CD4-positive, CD25-positive, alpha-beta regulatory T cell (primary cell): ENCODE measurements around the gene TULP4. TPM values are rescaled to one million over a fixed set of nuclear protein-coding genes. Genes with fewer than 3 reads are reported as not detected.

Source experiments
- ATAC-seq, 2 donors: fragments of 150-1000 bp; cut with Tn5 transposase; one replicate each; pipeline ENCODE4 v1.10.0; 2021; ENCODE audit warnings: low read depth in 2 of 2, moderate number of reproducible peaks in 2 of 2, moderate library complexity in 1 of 2
- DNase-seq, 3 donors: peaks; one replicate each; pipeline versions ENCODE4 v3.0.0 to v3.0.0-alpha.2; 2012 to 2022; ENCODE audit warnings: mixed read lengths in 1 of 3
- H3K27ac ChIP-seq: one replicate; pipeline ENCODE4 v1.7.0; 2013; ENCODE audit warnings: mild to moderate bottlenecking, low read length; ENCODE audit not compliant: insufficient read depth, poor library complexity, severe bottlenecking
- H3K27me3 ChIP-seq: one replicate; pipeline ENCODE4 v1.7.0; 2013; ENCODE audit warnings: low read length; ENCODE audit not compliant: control insufficient read depth, insufficient read depth
- H3K36me3 ChIP-seq: one replicate; pipeline ENCODE4 v1.7.0; 2013; ENCODE audit warnings: mild to moderate bottlenecking, low read length, moderate library complexity; ENCODE audit not compliant: control insufficient read depth, insufficient read depth
- H3K4me1 ChIP-seq: 2 replicates; pipeline ENCODE4 v1.7.0; 2013; ENCODE audit warnings: mild to moderate bottlenecking, low read length; ENCODE audit not compliant: insufficient read depth, control insufficient read depth, poor library complexity, severe bottlenecking
- H3K4me3 ChIP-seq: one replicate; pipeline ENCODE4 v1.7.0; 2013; ENCODE audit warnings: low read depth, mild to moderate bottlenecking, low read length, moderate library complexity
- H3K9me3 ChIP-seq, 2 experiments: 1 replicate in 1 of 2; 2 replicates in 1 of 2; pipeline ENCODE4 v1.7.0; 2013; ENCODE audit warnings: low read length in 2 of 2, mild to moderate bottlenecking in 1 of 2, moderate library complexity in 1 of 2; ENCODE audit not compliant: control insufficient read depth in 2 of 2
- H3K27ac Mint-ChIP-seq, 3 donors: one replicate each; pipeline ENCODE4 v1.8.0; 2020 to 2022; ENCODE audit warnings: mild to moderate bottlenecking in 3 of 3, mixed read lengths in 3 of 3, moderate library complexity in 2 of 3
- H3K27me3 Mint-ChIP-seq: one replicate; pipeline ENCODE4 v1.8.0; 2022; ENCODE audit warnings: mild to moderate bottlenecking, mixed read lengths
- H3K36me3 Mint-ChIP-seq: one replicate; pipeline ENCODE4 v1.8.0; 2020; ENCODE audit warnings: mixed read lengths
- H3K4me1 Mint-ChIP-seq, 4 donors: one replicate each; pipeline ENCODE4 v1.8.0; 2020 to 2022; ENCODE audit warnings: mixed read lengths in 4 of 4, mild to moderate bottlenecking in 1 of 4
- H3K4me3 Mint-ChIP-seq, 4 donors: one replicate each; pipeline ENCODE4 v1.8.0; 2020 to 2022; ENCODE audit warnings: mild to moderate bottlenecking in 4 of 4, mixed read lengths in 4 of 4, moderate library complexity in 3 of 4
- H3K9me3 Mint-ChIP-seq, 7 donors: one replicate each; pipeline ENCODE4 v1.8.0; 2020 to 2022; ENCODE audit warnings: mixed read lengths in 7 of 7, mild to moderate bottlenecking in 3 of 7, moderate library complexity in 2 of 7
- polyA plus RNA-seq, 4 donors: library from polyadenylated mRNA; unstranded; fragments of 300-500 nt; fragmentation: Illumina TruSeq; gene quantifications; one replicate each; pipeline ENCODE4 v1.2.3, GENCODE V29; 2021
- total RNA-seq: library from RNA; stranded (reverse); gene quantifications from one replicate; pipeline ENCODE4 v1.2.3, GENCODE V29; 2022

The TULP4 gene
- total and polyA plus RNA-seq, 5 donors from 2014 or later, result 43.3 to 158 (median 56.0) TPM

DNA sequence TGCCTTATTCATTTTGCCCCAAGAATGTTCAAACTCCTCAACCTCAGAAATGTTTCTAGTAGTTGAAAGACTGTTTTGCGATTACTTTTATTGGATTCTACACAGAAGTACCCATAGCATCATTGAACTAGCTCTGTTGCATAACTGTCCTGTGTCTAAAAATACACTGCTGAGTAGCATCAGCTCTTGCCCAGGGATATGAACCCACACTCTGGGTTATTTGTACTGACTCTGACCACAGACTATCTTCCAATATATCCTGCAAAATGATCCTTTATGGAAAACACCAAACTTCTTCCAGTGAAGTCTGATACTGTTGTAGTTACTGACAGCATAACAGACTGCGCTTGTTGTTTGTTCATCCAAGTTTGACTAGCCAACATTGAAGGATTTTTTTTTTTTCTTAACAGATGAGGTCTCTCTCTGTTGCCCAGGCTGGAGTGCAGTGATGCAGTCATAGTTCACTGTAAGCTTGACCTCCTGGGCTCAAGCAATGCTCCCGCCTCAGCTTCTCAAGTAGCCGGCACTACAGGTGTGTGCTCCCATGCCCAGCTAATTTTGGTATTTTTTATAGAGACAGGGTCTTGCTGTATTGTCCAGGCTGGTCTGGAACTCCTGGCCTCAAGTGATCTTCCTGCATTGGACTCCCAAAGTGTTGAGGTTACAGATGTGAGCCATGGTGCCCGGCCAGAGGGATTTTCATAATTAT is 49.9 kb downstream of the TULP4 start:
- no peak overlapping the region for H3K27ac Mint-ChIP-seq
- ATAC-seq, result no peak

DNA sequence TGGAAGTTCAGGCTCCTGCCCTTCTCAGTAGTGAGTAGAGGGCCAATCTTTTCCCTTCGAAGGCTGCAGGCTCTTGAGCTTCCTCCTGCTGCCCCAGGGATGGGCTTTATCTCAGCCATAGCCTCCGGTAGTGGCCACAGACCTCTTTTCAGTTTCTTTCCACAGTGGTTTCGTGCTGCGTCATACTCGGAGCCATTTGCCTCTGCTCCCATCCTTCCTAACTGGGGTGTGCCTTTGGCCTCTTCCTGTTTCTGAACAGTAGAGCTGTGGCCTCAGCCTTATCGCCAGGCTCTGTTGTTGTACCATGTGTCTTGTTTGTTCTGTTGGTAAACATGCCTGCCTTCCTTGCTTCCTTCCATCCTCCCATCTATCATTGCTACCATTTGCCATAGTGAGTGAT is 54.1 kb downstream of the TULP4 start:
- ATAC-seq, result no peak
- Histone ChIP-seq H3K36me3 (no peaks in the 10 kb centered on the region), H3K4me3 (no peak overlapping the region), H3K9me3 (no peaks in the 10 kb centered on the region), H3K27me3 (no peaks in the 10 kb centered on the region), H3K27ac (no peak overlapping the region), H3K4me1 (no peaks in the 10 kb centered on the region)
- H3K36me3 Mint-ChIP-seq, result peaks cover 27% of the 10 kb centered on the region
- H3K9me3 Mint-ChIP-seq, result no peaks in the 10 kb centered on the region
- H3K27ac Mint-ChIP-seq, result no peak overlapping the region
- no peak overlapping the region for H3K4me3 Mint-ChIP-seq
- H3K27me3 Mint-ChIP-seq, result no peaks in the 10 kb centered on the region
- DNase-seq, result no peak
- peaks cover 10 to 31% (median 19%) of the 10 kb centered on the region in 4 donors for H3K4me1 Mint-ChIP-seq

More for the DNA sequence above, 49.9 kb downstream of the TULP4 start:
- Mint-ChIP-seq H3K9me3 (no peaks in the 10 kb centered on the region), H3K27me3 (no peaks in the 10 kb centered on the region), H3K36me3 (peaks cover 20% of the 10 kb centered on the region), H3K4me3 (no peak overlapping the region), H3K4me1 (peaks cover 36 to 61% (median 47%) of the 10 kb centered on the region in 4 donors)
- no peaks in the 10 kb centered on the region for H3K36me3 ChIP-seq
- no peak overlapping the region for H3K27ac ChIP-seq
- H3K4me3 ChIP-seq, result no peak overlapping the region
- no peak for DNase-seq
- H3K4me1 ChIP-seq, result peaks cover 21% of the 10 kb centered on the region
- H3K27me3 ChIP-seq, result no peaks in the 10 kb centered on the region
- no peaks in the 10 kb centered on the region for H3K9me3 ChIP-seq

- no peak overlapping the region for H3K27ac Mint-ChIP-seq
- Histone ChIP-seq H3K27me3 (no peaks in the 10 kb centered on the region), H3K4me3 (no peak overlapping the region), H3K27ac (no peak overlapping the region), H3K36me3 (no peaks in the 10 kb centered on the region), H3K4me1 (no peaks in the 10 kb centered on the region), H3K9me3 (no peaks in the 10 kb centered on the region)
- H3K9me3 Mint-ChIP-seq, result no peaks in the 10 kb centered on the region
- no peak overlapping the region for H3K4me3 Mint-ChIP-seq
- ATAC-seq (no peak), DNase-seq (no peak)
- H3K4me1 Mint-ChIP-seq, result peaks cover 12 to 35% (median 19%) of the 10 kb centered on the region in 4 donors
- no peaks in the 10 kb centered on the region for H3K27me3 Mint-ChIP-seq
- peaks cover 27% of the 10 kb centered on the region for H3K36me3 Mint-ChIP-seq
These were observed 55.6 kb downstream of the TULP4 start for GRCh38 chr6:158367816-158368215.

DNA sequence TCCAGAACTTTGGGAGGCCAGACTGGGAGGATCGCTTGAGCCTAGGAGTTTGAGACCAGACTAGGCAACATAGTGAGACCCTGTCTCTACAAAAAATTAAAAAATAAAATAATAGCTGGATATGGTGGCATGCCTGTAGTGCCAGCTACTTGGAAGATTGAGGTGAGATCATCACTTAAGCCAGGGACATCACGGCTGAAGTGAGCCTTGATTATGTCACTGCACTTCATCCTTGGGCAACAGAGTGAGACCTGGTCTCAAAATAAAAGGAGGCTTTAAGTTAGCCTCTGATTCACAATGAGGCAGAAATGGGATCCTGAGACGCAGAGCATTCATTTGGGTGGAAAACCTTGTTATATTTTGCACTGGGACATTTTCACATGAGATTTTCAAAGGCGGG is 57.0 kb downstream of the TULP4 start:
- H3K36me3 Mint-ChIP-seq, result peaks cover 29% of the 10 kb centered on the region
- H3K4me1 Mint-ChIP-seq, result peaks cover 12 to 35% (median 22%) of the 10 kb centered on the region in 4 donors
- H3K27me3 Mint-ChIP-seq, result no peaks in the 10 kb centered on the region
- DNase-seq (no peak), ATAC-seq (no peak)
- Histone ChIP-seq H3K27ac (no peak overlapping the region), H3K36me3 (no peaks in the 10 kb centered on the region), H3K27me3 (no peaks in the 10 kb centered on the region), H3K4me3 (no peak overlapping the region), H3K9me3 (no peaks in the 10 kb centered on the region), H3K4me1 (no peaks in the 10 kb centered on the region)
- H3K4me3 Mint-ChIP-seq, result peak overlapping the region in 1 of 4 donors; percentile 27
- H3K27ac Mint-ChIP-seq, result peak overlapping the region in 1 of 3 donors; percentile 68
- H3K9me3 Mint-ChIP-seq, result no peaks in the 10 kb centered on the region

GRCh38 chr6:158370805-158371204 is 58.5 kb downstream of the TULP4 start:
- H3K4me3 Mint-ChIP-seq, result no peak overlapping the region
- H3K4me1 Mint-ChIP-seq, result peaks cover 15 to 36% (median 24%) of the 10 kb centered on the region in 4 donors

GRCh38 chr6:158371261-158371660 is 59.0 kb downstream of the TULP4 start:
- Mint-ChIP-seq H3K27me3 (no peaks in the 10 kb centered on the region), H3K27ac (peak overlapping the region in 1 of 3 donors; percentile 37), H3K9me3 (peaks cover 0 to 2% (median 0%) of the 10 kb centered on the region in 7 donors), H3K36me3 (peaks cover 30% of the 10 kb centered on the region), H3K4me1 (peaks cover 15 to 33% (median 25%) of the 10 kb centered on the region in 4 donors), H3K4me3 (no peak overlapping the region)
- no peaks in the 10 kb centered on the region for H3K27me3 ChIP-seq
- no peaks in the 10 kb centered on the region for H3K4me1 ChIP-seq
- H3K4me3 ChIP-seq, result no peak overlapping the region
- ATAC-seq (no peak), DNase-seq (no peak)
- no peaks in the 10 kb centered on the region for H3K36me3 ChIP-seq
- H3K27ac ChIP-seq, result no peak overlapping the region
- no peaks in the 10 kb centered on the region for H3K9me3 ChIP-seq

More at GRCh38 chr6:158370805-158371204, 58.5 kb downstream of the TULP4 start:
- Histone ChIP-seq H3K27me3 (no peaks in the 10 kb centered on the region), H3K36me3 (no peaks in the 10 kb centered on the region), H3K4me1 (no peaks in the 10 kb centered on the region), H3K27ac (no peak overlapping the region), H3K9me3 (no peaks in the 10 kb centered on the region), H3K4me3 (no peak overlapping the region)
- DNase-seq (no peak), ATAC-seq (no peak)
- Mint-ChIP-seq H3K27me3 (no peaks in the 10 kb centered on the region), H3K27ac (peak overlapping the region in 1 of 3 donors; percentile 37), H3K9me3 (peaks cover 0 to 2% (median 0%) of the 10 kb centered on the region in 7 donors), H3K36me3 (peaks cover 27% of the 10 kb centered on the region)

- Histone ChIP-seq H3K27me3 (no peaks in the 10 kb centered on the region), H3K36me3 (no peaks in the 10 kb centered on the region), H3K9me3 (no peaks in the 10 kb centered on the region), H3K4me1 (no peaks in the 10 kb centered on the region), H3K27ac (no peak overlapping the region), H3K4me3 (no peak overlapping the region)
- Mint-ChIP-seq H3K36me3 (peaks cover 26% of the 10 kb centered on the region), H3K4me3 (no peak overlapping the region), H3K9me3 (peaks cover 0 to 2% (median 0%) of the 10 kb centered on the region in 7 donors), H3K27ac (no peak overlapping the region), H3K27me3 (no peaks in the 10 kb centered on the region), H3K4me1 (peaks cover 9 to 33% (median 21%) of the 10 kb centered on the region in 4 donors)
- ATAC-seq, result no peak
- DNase-seq, result no peak
These were observed 60.3 kb downstream of the TULP4 start for GRCh38 chr6:158372574-158372973.

- Mint-ChIP-seq H3K27me3 (no peaks in the 10 kb centered on the region), H3K4me3 (no peak overlapping the region), H3K27ac (no peak overlapping the region), H3K9me3 (peaks cover 0 to 2% (median 0%) of the 10 kb centered on the region in 7 donors), H3K36me3 (peaks cover 26% of the 10 kb centered on the region), H3K4me1 (peaks cover 9 to 33% (median 22%) of the 10 kb centered on the region in 4 donors)
- H3K9me3 ChIP-seq, result no peaks in the 10 kb centered on the region
- H3K27ac ChIP-seq, result no peak overlapping the region
- H3K27me3 ChIP-seq, result no peaks in the 10 kb centered on the region
- no peak for DNase-seq
- H3K4me3 ChIP-seq, result no peak overlapping the region
- H3K4me1 ChIP-seq, result no peaks in the 10 kb centered on the region
- no peaks in the 10 kb centered on the region for H3K36me3 ChIP-seq
- no peak for ATAC-seq
These were observed 60.9 kb downstream of the TULP4 start for GRCh38 chr6:158373214-158373613.
